ENCODE results near the gene CRACR2A. TPM values are rescaled to one million over a fixed set of nuclear protein-coding genes. Genes with fewer than 3 reads are reported as not detected.

Gene CRACR2A
- total RNA-seq, 1 donor from 2014 or later, result 3.0 TPM

GRCh38 chr12:3681595-3682061 is 71.3 kb downstream of the CRACR2A start:
- no peak for ATAC-seq

- no peak for ATAC-seq
Measured at GRCh38 chr12:3680919-3681594, 71.9 kb downstream of the CRACR2A start.

GRCh38 chr12:3679831-3680230 is 73.1 kb downstream of the CRACR2A start:
- ATAC-seq, result no peak

DNA sequence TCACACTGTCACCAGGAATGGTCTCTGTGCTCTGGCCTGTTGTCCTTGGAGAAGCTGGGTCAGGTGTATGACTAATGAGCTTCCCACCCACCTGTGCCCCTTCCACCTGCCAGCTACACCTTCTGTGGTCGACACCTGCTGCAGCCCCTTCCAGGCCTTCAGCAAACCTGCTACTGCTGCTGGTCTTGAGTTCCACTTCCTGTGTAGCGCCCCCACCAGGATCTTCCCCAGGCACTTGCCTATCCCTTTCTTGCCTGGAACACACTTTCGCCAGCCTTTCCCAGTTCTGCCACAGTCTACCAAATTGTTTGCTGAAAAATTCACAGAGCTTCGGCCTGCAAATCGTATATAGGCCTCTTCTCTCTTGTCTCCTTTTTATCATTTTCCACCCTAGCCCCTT is 75.3 kb downstream of the CRACR2A start:
- ATAC-seq, result no peak

- ATAC-seq, result no peak
Measured at GRCh38 chr12:3673981-3674708, 78.8 kb downstream of the CRACR2A start.

DNA sequence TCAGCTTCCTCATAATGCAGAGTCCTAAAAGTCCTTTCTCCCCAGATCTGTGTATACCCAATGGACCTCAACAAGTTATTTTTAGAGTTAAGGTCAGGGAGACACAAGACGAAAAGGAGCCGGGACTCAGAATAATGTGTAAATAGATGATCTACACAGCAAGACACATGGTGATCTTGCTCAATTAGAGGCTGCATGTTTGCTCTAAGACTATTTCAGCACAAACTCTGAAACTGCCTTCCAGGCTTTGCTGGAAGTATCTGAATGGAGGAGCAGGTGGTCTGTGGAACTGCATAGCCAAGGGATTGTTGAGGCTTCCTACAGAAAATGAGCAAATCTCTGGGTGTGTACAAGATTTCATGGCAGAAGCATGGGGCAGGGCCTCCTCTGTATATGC is 80.8 kb downstream of the CRACR2A start:
- no peak for ATAC-seq

DNA sequence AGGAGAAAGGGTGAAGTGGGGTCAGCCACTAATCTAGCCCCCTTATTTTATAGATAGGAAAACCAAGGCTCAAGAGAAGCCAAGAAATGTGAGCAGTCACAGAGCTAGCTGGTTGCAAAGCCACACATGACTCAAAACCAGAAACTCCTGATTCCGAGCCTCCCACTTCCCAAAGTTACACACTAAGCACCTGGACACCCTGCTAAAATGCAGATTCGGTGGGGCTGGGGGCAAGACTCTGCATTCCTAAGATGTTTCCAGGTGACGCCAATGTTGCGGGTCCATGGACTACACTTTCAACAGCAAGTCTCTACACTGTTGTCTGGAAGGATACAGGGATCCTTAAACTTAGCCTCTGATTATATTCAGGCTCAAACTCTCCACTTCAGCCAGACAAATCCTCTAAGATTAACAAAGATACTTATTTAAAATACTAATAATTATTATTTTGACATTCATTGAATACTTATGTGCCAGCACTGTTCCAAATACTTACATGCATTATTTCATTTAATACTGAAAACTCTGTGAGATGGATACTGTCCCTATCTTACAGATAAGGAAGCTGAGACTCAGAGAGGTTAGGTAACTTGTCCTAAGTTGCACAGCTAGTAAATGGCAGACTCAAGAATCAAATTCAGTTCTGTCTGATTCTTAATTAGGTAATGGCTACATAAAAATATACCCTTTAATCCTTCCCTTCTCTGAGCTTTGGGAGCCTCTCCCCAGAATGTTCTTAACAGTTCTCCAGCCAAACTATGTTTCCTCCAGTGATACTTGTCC is 81.4 kb downstream of the CRACR2A start:
- no peak for ATAC-seq

- ATAC-seq, result no peak
Measured at GRCh38 chr12:3670083-3670620, 82.8 kb downstream of the CRACR2A start.

DNA sequence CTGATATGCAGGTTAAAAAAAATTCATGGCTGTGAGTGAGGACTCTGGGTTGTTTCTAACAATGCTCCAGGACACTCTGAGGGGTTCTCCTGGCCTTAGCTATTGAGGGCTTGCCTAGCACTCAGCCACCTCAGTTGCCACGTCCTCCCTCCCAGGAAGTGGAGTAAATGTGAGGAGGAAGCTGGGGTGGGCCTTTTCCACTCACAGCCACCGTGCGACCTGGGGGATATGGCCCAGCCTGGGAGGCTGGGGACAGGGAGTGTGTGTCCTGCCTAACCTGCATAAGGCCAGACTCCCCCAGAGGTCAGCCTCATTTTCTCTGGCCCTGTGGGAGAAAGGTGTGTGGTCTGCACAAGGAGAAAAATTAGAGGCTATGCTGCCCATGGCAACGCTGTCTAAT is 83.3 kb downstream of the CRACR2A start:
- ATAC-seq, result no peak

DNA sequence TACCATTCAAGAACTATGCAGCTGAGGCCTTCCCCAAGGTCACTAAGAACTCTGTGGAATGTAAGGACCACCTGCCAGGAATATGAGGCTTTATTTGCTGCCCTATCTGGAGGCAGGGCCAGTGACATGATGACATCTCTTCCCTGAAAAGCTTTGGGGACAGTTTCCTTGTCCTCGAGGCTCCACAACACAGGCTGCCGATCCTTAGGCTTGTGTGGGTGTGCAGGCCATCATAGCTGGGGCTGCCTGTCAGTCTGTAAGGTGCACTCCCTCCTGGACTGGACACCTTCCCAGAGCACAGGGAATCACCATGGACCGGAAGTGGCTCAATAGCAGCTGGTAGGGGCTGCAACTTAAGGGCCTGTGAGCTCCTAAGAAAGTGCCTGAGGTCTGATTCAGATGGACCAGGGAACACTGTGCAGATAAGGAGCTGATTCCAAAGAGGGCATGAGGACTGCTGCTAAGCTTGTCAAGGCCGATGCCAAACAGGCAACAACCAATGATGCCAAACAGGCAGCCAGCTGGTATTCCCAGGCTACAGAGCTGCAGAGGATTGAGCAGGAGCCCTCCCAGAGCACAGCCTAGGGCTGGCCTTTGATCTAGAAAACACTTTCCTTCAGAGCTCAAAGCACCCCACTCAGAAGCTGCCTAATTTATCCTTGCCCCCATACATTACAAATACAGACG is 84.3 kb downstream of the CRACR2A start:
- ATAC-seq, result no peak

- no peak for ATAC-seq
Measured at GRCh38 chr12:3667485-3667884, 85.4 kb downstream of the CRACR2A start.

DNA sequence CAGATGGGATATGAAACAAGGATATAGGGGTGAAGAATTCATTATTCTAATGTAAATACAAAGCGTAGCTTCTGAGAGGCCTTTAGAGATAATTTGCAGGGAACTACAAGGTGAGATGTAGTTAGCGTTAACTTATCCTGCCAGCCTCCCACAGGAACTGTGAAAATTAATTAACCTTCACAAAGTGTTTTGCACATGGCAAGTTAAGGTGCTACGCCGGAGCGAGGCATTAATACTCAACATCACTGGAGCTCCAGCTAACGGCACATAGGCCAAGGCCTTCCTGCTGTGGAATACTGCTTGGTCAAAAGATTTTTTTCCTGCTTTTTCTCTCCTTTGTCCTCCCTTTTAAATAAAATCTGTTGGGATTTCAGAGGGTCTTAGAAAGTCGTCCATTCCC is 86.5 kb downstream of the CRACR2A start:
- ATAC-seq, result no peak

DNA sequence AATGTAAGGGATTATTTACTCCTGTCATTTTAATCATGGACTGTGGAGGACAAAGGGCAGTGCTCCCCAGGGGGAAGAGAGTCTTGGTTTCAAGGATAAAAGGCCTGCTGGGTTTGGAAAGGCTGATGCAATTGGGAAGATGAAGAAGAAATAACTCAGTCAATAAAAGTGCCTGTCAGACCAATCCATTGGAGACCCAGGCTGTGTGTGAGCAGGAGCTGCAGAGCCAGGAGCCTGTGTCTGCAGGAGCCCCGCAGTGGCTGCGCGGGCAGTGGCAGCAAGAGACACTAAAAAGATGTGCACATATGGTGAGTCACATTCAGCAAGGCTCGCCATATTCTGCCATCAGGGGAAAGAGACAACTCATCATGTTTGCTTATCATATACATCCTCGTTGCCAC is 90.4 kb downstream of the CRACR2A start:
- ATAC-seq, result no peak

GRCh38 chr12:3661028-3661427 is 91.9 kb downstream of the CRACR2A start:
- no peak for ATAC-seq

DNA sequence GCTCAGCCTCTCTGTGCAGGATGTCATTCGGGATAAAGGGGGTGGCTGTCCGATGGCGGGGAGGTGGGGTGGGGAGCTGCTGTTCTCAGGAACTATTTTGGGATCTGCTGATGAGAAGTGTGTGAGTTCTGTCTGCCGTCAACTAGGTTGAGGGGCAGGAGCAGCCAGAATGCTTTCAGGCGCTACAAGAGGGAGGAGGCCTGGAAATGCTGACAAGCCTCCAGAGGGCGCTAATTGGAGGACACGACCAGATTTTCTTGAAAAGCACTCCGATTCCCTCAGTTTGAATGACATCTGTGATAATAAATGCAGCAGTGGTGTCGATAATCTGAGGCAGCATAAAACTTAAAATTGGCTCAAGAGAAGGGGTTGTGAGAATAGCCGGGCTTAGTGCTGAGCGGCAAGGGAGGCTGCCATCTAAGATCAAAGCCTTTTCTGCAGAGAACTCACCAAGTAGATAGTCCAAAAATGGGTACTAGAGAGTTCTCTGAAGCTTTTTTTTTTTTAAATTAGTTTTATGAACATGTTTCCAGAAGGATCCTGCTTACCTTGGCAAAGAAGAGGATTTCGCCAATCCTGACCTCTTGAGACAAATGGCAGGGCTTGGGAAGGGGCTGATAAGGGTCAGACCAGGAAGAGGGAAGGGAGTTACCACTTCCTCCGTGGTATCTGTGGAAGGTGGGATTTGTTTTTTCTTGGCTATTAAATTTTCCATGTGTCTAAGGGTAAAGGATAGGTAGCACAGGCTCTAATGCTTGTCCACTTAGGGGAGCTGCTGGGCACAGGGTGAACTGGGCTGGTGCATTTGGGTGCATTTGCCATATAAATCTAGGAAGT is 94.4 kb downstream of the CRACR2A start:
- no peak for ATAC-seq

- ATAC-seq, result no peak
Measured at GRCh38 chr12:3656946-3657622, 95.8 kb downstream of the CRACR2A start.

GRCh38 chr12:3655328-3655900 is 97.5 kb downstream of the CRACR2A start:
- peak; percentile 50 for ATAC-seq

DNA sequence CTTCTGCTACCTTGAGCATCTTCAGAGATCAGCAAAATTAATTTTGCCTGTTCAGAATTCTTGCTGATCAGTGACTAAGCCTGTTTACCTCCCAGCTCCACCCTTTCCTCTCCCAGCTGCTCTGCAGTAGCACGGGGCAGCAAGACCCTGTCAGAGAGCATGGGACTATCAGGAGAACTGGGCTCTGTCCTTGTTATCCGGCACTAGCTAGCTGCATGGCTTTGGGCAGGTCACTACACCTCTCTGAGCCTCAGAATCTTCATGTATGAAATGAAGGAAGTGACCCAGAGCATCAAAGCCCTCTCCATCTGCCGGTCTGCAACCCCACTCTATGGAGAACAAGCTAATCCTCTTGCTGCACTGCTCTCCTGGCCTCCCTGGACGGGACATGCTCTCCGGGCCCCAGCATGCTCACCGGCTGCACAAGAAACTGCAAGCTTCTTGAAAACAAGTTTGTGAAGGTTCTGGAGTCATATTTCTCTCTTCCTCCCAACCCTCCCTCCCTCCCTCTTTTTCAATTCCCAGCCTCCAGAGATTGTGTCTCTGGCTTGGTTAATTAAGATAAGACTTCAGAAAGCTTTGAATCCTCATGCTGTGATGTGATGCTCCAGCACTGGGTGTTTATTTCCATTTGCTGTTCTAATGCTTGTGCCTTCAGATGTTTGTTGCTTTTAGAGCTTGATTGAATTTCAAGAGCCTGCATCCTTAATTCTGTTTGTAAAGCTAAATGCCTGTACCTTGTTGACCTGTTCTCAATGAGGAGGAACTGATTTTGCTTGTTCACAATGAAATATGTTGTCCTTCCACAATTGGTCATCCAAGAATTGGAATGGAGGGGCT is 101.1 kb downstream of the CRACR2A start:
- ATAC-seq, result no peak

DNA sequence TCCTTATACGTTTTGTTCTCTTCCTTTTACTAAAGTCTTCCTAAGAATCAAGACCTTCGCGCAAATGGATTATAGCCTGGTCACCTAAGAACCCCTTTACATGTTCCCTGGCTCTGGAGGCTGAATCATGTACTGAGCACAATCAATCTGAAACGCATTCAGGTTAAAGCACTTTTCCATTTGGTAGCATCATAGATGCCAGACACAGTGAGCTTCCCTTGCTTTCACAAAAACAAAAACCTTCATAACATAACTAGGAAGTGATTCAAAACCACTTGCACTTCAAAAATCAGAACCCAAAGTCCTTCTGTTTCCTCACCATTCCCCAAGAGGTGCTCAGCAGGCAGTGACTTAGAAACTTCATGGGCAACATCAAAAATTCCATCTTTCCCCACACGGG is 105.4 kb downstream of the CRACR2A start:
- no peak for ATAC-seq

All from esophagus mucosa (tissue), 1 donor.